HG02571 (cell line): ENCODE results near the gene WDR91.
A peak's percentile ranks its signal among the peaks of the same experiment; 100 is the strongest.

Experiments
- ATAC-seq: cut with Tn5 transposase; IDR thresholded peaks from one replicate; pipeline ENCODE4 v1.9.1; 2021; ENCODE audit warnings: mild to moderate bottlenecking, moderate library complexity; ENCODE audit not compliant: unreplicated experiment

WDR91 gene

GRCh38 chr7:135162382-135163001, 48.8 kb downstream of the WDR91 start:
- ATAC-seq: no peak

- ATAC-seq: no peak
Measured at GRCh38 chr7:135161669-135162068, 49.7 kb downstream of the WDR91 start.

GRCh38 chr7:135160858-135161653, 50.3 kb downstream of the WDR91 start:
- ATAC-seq: no peak

- ATAC-seq: no peak
Measured at GRCh38 chr7:135160098-135160857, 51.0 kb downstream of the WDR91 start.

GRCh38 chr7:135159359-135160085, 51.8 kb downstream of the WDR91 start:
- ATAC-seq: no peak

- no peak for ATAC-seq
Measured at GRCh38 chr7:135158874-135159273, 52.5 kb downstream of the WDR91 start.

GRCh38 chr7:135158141-135158655, 53.1 kb downstream of the WDR91 start:
- no peak for ATAC-seq

- no peak for ATAC-seq
Measured at GRCh38 chr7:135156290-135156689, 55.0 kb downstream of the WDR91 start.

- no peak for ATAC-seq
Measured at GRCh38 chr7:135154734-135155133, 56.6 kb downstream of the WDR91 start.

- ATAC-seq: no peak
Measured at GRCh38 chr7:135152442-135152841, 58.9 kb downstream of the WDR91 start.

GRCh38 chr7:135151533-135151932, 59.8 kb downstream of the WDR91 start:
- ATAC-seq: no peak

GRCh38 chr7:135151132-135151531, 60.2 kb downstream of the WDR91 start:
- ATAC-seq: no peak

GRCh38 chr7:135150072-135150782, 61.1 kb downstream of the WDR91 start:
- no peak for ATAC-seq

GRCh38 chr7:135147899-135148721, 63.2 kb downstream of the WDR91 start, which contains the start of gene TMEM140:
TSS of gene TMEM140 (plus strand) at chr7:135148072. CDS start at chr7:135164442, 16,370 bp downstream.
- ATAC-seq: peak; percentile 69

GRCh38 chr7:135147341-135147898, 63.9 kb downstream of the WDR91 start:
- no peak for ATAC-seq

GRCh38 chr7:135143885-135144668, 67.2 kb downstream of the WDR91 start:
- no peak for ATAC-seq
